CD4-positive, alpha-beta T cell treated with Interleukin-17A for 4 hours (primary cell): ENCODE measurements around the gene SIM2.

Experiments used
- DNase-seq: peaks from one replicate; pipeline ENCODE4 v3.0.0-alpha.2; 2020; ENCODE audit warnings: mixed read lengths

The SIM2 gene

DNA sequence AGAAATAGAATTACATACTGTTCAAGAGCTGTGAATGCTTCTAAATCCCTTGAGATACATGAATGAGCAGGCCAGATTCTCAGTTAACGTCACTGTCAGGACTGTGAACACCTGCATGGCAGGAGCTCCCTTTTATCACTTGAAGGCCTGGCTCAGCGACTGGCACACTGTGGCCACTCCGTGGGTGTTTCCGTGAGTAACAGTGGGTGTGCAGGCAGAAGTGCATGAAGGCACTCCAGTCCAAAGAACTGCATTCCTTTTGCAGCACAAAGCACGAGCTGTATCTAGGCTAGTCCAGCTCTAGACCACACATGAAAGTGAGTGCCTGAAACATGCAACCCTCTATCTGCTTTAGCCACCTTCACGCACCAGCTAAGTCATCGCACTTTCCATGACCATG is 9.6 kb upstream of the SIM2 start:
- DNase-seq = no peak

DNA sequence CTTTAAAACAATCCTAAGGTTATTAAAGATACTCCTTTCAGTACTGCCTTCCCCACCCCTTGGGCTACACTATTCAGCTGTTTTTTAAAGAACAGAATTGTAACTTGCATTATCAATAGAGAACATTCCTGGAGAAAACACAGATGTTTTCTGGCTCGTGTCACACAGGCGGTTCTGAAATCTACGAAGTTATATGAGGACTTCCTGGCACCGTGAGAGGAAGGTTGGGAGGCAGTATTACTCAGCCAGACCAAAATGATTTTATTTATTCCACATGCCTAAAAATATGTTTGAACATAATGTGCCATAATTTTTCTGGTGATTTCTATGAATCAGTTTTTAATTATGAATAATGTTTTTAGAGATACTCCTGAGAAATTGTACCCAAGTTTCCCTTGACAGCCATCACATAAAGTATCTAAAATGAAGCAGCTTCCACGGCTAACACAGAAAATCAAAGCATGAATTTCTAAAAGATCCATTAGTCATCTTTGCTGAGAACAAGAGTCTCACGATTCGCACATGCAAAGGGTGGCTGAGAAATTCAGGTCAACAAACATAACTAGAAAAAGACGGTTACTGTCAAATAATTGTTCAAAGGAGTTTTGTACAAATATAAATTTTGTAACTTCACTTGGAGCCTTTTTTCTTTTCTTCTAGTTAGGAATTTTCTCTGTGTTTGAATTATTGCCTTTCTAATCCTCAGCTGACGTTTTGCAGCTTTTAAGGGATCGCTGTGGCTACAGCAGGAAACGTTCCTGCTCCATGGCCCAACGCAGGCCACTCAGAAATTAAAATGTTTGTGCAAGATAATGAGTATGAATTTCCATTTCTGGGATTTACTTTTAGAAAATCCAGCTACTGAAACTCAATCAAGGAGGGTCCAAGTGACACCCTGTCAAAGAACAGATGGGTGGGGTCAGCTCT is 8.0 kb upstream of the SIM2 start:
- DNase-seq = no peak

DNA sequence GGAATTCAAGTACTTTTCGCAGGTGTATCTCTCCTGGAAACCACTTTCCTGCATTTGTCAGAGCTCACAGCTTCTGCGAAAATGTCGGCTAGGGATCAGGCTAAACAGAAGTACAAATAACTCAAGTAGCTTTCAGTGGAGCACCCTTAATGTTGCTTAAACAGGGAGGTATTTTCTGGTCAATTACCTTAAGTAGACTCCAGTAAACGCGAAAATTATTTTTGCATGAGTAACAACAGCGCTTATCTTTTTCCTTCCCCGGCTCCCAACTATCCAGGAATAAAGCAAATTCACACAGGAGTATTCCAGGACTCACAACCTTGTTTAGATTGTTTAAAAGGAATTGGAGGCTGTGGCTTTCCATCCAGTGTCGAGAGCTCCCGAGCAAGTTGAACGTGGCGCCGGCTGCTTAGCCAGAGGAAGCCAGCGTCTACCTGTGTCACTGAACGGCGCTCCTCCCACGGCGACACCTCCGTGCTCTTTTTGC is 7.3 kb upstream of the SIM2 start:
- DNase-seq = no peak

DNA sequence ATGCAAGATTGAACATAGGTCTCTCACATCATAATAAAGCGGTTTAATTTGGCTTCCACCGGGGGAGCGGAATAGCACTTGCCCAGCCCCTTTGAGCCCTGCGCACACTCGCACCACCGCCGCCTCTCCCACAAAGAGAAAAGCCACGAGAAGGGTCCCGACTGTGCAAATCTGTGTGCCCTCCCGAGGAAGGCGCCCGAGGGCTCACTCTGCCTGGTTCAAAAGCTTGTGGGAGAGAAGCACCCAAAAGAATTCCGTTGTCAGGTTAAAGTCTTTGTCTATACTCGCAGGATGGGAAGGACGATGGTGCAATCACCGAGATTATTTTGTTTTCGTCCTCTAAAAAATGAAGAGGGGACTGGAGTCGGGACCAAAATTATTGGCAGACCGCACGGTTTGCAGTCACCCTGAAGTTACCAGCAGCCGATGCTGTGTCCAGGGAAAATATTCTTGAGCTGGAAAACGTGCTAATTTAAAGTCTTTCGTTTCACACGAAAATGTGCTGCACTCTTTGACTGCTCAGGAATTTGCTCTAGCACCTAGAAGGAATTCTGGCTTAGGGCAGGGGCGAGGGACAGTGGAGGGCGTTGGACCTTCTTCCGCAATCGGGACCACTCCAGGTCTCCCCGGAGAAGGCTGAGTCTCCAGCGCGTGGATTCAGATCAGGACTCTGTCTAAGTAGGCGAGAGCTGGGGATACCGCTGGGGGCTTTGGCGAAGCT is 6.6 kb upstream of the SIM2 start:
- no peak for DNase-seq

DNA sequence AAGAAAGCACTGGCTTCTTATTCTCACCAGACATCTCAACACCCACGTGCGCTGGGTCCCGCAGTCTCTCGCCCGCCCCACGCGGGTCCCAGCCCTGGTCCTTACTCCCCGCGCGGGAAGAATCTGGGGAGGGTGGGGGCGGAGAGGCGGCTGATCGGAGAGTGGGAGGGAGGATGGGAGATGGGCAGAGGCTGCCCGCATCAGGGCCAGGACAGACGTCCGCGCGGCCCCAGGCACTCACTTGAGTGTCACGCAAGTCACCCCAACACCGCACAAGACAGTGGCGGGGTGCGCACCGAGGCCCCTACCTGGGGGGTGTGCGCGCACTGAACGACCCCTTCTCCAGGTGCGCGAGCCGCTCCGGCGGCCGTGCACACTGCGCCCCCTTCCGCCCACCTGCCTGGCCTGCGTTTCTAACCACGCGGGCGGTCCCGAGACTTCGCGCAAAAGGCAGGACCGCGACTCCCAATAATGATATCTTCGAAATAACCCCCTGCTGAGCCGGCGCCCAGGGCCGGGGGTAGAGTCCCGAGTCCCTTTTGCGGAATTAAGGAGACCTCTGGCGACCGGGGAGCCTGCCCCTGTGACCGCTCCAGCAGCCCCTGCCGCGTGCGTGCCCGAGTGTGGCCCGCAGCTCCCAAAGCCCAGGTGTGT is 6.0 kb upstream of the SIM2 start:
- DNase-seq = no peak

DNA sequence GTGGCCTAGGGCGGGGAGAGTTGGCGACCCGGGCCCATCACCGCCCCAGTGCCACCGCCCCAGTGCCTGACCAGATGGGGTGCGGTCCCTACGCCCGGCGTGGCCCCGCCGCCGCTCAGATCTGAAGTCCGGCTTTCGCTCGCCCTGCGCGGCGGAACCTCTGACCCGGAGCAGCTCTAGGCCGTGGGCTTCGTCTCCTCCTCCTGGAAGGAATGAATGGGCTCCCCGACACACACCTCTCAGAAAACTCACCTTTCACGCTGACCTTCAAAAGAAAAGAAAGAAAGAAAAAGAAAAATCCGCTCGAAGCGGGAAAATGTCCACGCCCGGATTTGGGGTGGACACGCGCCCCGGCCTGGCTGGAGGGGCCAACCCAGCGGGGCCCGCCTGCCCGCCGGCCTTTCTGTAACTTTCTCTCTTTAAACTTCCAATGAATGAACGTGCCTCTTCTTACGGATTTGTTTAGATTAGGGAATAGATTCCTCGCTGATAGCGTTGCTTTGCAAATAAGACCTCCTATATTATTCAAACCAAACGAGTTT is 5.4 kb upstream of the SIM2 start:
- DNase-seq = no peak

DNA sequence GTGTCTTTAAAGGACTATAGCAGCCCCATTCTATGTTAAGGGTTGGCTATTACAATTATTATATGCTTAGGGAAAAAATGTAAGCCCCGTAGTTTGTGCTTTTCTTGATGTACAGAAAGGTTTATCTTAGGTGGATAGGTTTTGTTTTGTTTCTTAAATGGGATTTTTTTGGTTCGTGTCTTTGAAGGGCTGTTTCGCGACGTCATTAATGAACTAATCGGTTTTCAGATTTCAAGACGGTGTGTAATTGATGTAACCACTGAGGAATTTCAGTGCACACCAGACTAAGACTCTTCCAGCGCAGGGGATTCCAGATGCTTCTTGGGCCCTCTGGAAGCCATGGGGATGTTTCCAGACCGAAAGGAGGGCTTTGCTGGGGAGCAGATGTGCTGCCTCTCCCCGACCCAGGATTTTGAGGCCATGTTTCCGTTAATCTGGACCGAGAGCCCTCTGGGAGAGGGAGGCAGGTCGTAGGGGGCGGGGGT is 4.8 kb upstream of the SIM2 start:
- no peak for DNase-seq

DNA sequence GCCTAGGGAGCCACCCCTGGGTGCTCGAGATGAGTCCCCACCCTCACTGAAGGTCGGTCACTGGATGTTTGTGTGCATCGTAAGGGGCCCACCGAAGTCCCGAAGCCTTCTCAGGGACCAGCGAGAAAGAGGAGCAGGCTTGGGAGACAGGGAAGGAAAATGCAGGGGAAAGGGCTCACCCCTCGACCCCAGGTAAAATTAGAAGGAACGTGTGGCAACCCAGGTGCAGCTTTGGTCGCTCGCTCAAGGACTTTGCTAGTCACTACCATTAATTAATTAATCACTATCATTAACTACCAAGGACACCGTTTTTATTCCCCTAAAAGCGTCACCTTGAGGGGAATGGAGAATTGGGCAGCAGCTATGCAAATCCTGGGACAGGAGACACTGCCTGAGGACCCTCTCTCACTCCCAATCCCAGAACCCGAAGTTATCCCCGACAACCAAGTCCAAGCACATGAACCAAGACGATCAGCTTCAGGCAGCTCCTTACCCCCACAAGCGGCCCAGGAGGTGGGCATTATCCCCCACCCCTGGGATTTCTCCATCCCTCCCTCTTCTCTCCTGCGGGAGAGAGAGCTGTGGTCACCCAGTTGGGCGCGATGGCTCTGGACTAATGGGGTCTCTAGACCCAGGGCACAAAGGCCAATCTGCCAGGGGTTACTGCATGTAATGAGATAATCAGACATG is 4.2 kb upstream of the SIM2 start:
- no peak for DNase-seq

DNA sequence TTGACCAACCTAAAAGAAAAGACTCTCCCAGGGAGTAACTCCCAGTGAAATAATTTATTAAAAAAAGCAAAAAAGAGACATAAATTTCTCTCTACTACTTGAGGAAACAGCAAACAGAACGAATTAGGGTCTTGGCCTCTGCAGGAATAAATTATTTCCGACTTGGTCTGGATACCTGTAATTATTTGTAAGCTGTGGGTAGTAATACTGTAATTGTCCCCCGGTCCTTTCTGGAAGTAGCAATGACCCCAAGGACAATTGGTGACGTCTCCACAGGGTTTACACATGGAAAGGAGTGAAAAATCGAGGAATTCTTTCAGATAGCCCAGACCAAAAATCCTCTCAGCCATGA is 3.7 kb upstream of the SIM2 start:
- no peak for DNase-seq

DNA sequence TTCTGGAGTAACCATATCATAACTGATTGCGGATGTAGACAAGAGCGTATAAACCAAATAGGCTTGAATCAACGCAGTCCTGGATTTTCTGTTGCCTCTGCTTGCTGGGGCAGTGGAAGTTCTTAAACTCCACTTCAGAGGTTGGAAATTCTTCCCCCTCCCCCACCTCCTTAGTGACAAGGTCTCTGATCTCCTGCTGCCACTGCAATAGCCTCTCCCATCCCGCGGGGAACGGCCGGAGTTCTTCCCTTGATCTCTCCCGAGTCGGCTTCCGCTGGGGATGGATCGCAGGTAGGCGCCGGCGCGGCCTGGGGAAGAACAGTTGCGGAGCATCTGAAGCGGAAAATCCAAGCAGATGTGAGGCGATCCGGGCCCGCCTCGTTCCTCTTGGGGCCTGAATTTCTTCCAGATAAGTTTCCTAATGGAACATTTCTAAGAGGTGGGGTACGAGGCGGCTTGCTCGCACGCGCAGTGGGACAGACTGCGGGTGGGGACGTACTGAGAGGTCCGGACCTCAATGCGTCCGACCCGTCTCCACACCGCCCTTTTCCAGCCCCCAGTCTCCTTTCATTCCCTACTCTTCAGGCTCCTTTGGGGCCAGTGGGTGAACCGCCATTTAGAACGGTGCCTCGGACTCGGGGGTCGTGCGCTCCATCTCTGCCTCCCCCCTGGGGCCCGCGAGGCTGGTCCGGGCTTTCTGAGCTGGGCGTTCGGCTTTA is 3.1 kb upstream of the SIM2 start:
- no peak for DNase-seq

DNA sequence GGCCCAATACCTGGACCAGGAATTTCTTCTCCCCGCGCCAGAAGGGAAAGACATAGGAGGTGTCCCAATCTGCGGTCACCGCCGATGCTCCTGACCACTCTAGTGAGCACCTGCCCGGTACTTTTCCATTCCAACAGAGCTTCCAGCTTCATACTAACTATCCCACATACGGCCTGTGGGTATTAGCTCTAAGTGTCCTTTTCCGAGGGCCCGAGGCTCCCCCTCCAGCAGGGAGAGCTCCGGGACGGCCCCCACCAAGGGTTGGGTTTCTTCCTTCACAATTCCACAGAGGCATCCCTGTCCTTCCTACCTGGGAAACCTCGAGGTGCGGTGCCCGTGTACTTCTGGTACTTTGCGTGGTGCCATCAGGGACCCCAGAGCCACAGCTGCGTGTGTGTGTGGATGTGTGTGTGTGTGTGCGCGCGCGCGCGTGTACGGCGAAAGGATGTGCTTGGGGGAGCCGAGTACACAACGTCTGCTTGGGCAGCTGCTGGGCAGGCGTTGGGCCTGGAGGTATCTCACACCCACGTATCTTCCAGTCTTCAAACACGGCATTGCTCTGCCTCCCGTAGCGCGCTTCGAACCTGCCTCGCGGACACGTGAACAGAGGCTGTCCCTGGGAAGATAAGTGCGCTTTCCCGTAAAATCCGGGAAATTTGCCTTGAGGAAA is 2.4 kb upstream of the SIM2 start:
- no peak for DNase-seq

DNA sequence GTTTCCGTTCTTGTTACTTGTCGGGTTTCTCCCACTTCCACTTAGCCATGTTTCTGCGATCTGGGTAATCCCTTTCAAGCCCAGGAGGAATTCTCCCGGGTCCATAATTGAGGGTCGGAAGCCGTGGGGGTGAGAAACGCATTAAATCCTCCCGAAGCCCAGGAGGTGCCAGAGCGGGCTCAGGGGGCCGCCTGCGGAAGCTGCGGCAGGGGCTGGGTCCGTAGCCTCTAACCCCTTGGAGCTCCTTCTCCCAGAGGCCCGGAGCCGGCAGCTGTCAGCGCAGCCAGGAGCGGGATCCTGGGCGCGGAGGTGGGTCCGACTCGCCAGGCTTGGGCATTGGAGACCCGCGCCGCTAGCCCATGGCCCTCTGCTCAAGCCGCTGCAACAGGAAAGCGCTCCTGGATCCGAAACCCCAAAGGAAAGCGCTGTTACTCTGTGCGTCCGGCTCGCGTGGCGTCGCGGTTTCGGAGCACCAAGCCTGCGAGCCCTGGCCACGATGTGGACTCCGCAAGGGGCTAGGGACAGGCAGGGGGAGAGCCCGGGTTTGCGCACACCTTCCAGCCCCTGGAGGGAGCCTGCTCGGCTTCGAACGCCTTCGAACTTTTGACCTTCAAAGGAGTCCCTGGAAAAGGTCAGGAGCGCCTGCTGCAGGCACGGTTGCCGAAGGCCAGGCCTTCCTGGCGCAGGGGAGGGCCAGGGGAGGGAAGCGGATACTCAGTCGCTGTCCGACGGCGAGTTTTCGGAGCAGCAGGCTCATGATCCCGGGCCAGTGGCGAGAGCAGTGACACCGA is 1.7 kb upstream of the SIM2 start:
- no peak for DNase-seq

DNA sequence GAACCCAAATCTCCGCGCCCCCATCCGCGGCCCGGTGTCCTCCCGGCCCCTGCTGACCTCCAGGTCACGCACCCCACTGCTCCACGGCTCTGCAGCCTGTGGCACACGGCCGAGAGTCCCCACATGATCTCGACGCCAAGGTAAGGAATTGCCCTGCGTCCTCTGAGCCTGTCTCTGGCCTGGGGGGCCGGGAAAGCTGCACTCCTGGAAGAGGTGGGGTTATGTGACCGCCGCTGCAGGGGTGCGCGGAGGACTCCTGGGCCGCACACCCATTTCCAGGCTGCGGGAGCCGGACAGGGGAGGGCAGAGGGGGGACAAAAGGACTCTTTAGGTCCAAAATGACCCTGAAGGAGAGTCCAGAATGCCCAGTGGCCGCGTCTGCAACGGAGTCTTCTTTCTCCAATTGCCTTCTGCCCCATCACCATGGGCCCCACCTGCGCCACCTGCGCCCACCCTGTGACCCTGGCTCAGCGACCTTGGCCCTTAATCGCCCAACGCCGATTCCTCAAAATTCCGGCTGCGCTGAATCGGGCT is 997 bp upstream of the SIM2 start:
- DNase-seq = no peak

DNA sequence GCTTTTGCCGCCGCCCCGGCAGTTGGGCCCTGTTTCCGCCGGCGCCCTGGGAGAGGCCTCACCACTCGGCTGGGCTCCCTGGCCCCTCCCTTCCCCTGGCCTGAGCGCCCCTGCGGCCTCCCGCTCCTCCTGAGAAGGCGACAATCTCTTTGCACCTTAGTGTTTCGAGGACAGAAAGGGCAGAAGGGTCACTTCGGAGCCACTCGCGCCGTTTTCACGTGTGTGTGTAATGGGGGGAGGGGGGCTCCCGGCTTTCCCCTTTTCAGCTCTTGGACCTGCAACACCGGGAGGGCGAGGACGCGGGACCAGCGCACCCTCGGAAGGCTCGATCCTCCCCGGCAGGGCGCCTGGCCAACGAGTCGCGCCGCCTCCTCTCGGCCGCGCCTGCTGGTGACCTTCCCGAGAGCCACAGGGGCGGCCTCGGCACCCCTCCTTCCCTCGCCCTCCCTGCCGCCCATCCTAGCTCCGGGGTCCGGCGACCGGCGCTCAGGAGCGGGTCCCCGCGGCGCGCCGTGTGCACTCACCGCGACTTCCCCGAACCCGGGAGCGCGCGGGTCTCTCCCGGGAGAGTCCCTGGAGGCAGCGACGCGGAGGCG is 432 bp upstream of the SIM2 start:
- DNase-seq = no peak

DNA sequence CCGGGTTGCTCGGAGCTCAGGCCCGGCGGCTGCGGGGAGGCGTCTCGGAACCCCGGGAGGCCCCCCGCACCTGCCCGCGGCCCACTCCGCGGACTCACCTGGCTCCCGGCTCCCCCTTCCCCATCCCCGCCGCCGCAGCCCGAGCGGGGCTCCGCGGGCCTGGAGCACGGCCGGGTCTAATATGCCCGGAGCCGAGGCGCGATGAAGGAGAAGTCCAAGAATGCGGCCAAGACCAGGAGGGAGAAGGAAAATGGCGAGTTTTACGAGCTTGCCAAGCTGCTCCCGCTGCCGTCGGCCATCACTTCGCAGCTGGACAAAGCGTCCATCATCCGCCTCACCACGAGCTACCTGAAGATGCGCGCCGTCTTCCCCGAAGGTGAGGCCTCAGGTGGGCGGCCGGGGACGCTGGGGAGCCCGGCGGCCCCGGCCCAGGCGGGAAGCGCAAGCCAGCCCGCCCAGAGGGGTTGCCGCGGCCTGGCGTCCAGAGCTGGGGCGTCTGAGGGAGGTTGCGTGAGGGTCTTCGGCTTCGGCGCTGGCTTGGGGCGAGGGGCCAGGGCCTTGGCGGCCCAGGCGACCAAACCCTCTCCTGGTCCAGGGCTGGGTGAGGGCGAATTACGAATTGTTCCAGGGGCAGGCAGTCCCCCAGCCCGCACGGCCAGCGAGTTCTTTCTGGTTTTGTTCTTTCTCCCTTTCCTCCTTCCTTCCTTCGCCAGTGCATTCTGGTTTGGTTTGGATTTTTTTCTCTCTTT is 805 bp downstream of the SIM2 start:
- no peak for DNase-seq

DNA sequence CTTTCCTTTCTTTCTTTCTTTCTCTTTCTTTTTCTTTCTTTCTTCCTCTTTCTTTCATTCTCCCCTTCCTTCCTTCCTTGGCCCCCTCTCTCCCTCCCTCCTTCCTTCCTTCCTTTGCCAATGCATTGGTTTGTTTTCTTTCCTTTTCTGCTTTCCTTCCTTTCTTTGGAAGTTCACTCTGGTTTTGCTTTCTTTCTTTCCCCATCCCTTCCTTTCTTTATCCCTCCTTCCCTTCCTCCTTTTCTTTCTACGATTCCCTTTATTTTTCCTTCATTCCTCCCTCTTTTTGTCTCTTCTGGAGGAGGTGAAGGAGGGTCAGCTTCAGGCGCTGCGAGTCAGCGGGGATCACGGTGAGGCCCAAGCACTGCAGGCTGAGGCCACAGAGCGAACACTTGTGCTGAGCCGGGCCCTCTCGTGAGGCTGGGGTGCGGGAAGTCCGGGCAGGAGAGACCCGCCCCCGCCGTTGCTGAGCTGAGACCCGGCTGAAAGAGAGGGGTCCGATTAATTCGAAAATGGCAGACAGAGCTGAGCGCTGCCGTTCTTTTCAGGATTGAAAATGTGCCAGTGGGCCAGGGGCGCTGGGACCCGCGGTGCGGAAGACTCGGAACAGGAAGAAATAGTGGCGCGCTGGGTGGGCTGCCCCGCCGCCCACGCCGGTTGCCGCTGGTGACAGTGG is 1.5 kb downstream of the SIM2 start:
- no peak for DNase-seq

DNA sequence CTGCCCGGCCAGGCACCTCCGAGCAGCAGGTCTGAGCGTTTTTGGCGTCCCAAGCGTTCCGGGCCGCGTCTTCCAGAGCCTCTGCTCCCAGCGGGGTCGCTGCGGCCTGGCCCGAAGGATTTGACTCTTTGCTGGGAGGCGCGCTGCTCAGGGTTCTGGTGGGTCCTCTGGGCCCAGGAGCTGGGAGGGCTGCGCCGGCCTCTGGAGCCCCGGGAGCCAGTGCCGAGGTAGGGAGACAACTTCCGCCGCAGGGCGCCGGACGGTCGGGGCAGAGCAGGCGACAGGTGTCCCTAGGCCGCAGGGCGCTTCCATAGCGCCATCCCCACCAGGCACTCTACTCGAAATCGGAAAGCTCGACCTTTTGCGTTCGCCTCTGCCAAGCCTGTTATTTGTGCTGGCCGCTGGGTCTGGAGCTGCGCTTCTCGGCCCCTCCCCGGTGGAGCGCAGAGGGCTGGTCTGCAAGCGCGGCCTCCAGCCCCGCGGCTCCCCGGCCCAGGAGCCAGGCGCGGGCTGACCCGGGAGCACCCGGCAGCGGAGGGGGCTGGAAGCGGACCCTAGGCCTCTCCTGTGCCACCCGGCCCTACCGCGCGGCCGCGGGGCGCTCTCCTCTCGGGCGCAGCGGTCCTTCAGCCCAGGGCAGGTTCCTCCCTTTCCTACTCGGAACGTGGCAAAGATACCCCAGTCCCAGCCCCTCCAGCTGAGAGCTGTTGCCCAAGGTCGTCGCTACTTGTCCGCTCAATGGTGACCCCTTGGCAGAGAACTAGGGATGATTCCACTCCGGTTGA is 2.2 kb downstream of the SIM2 start:
- no peak for DNase-seq
